Heart left ventricle (tissue), 13 donors: ENCODE results near the gene ATP5F1C.

Source experiments
- CTCF ChIP-seq, 12 donors: fragments of 200-600 bp; sonication (generic) in 4 of 12; IDR thresholded peaks; one replicate each; pipeline versions ENCODE4 v1.5.0 to v1.8.0; 2018 to 2022; ENCODE audit warnings: antibody characterized with exemption in 12 of 12, mild to moderate bottlenecking in 5 of 12
- POLR2A ChIP-seq, 2 donors: fragments of 450-650 bp; IDR thresholded peaks; one replicate each; pipeline ENCODE4 v1.6.1; 2017; ENCODE audit warnings: antibody characterized with exemption in 2 of 2, mild to moderate bottlenecking in 2 of 2, moderate library complexity in 2 of 2
- donor health status: ischemic (EF 13 %, LVEDD 7.1; RV severe dilation, severe dysfunction).
- donor health status: DM: no; HTN: yes; CAD: no.
- donor health status: DM: no; HTN: no; CAD: no.
- donor health status: ischemic (EF 25% LVEDD 6.9; RV normal size, moderate dysfunction).
- donor health status: ischemic (EF 25% LVEDD 5.7; RV mildly dilated, moderate dysfunction).
- donor health status: ischemic (EF 35%, LVEDD 5.7; RV mildly dilated, moderate dysfunction).
- donor health status: nonischemic (EF 11% LVEDD 7.7; RV severe dilation, severe dysfunction).
- donor health status: DM: yes; HTN: yes; CAD: no.
- donor health status: PGD.
- donor health status: ischemic (EF 29% LVEDD 5.4; RV normal size, mild dysfunction).
- donor health status: nonischemic (EF 23%, LVEDD 6.1; RV moderate dilation, normal function).

- TF ChIP-seq POLR2A (IDR thresholded peaks at IDR 0.05): no peak
- TF ChIP-seq CTCF (IDR thresholded peaks at IDR 0.05): no peak
These were observed 69.3 kb downstream of the ATP5F1C start for GRCh38 chr10:7857262-7857661.
